ENCODE data around the gene TAS2R42.

The TAS2R42 gene

GRCh38 chr12:11147420-11147819 lies 39.3 kb downstream of the TAS2R42 start:
- Histone ChIP-seq H3K27ac (replicated peaks) (no peak overlapping the region), H3K27me3 (ENCODE audit: insufficient read depth, poor library complexity, severe bottlenecking) (no peaks in the 10 kb centered on the region), H3K4me3 (replicated peaks; ENCODE audit: insufficient read depth, low read length) (no peak overlapping the region)
- no peak for DNase-seq (ENCODE audit: low read depth in 1 of 2, low spot score in 1 of 2)
- TF ChIP-seq CTCF (IDR thresholded peaks at IDR 0.05; ENCODE audit: insufficient read depth, low read length) (no peak), REST (IDR thresholded peaks at IDR 0.05; ENCODE audit: insufficient replicate concordance, low read depth) (no peak), POLR2AphosphoS5 (IDR thresholded peaks at IDR 0.05; ENCODE audit: low read depth) (no peak), GABPA (IDR thresholded peaks at IDR 0.05; ENCODE audit: low read depth) (no peak), SPI1 (IDR thresholded peaks at IDR 0.05; ENCODE audit: borderline replicate concordance, low read depth) (no peak)

GRCh38 chr12:11144297-11144696 lies 42.4 kb downstream of the TAS2R42 start:
- no peak for TF ChIP-seq GABPA (IDR thresholded peaks at IDR 0.05; ENCODE audit: low read depth)
- no peak for TF ChIP-seq SPI1 (IDR thresholded peaks at IDR 0.05; ENCODE audit: borderline replicate concordance, low read depth)
- TF ChIP-seq CTCF (IDR thresholded peaks at IDR 0.05; ENCODE audit: insufficient read depth, low read length) = no peak
- TF ChIP-seq REST (IDR thresholded peaks at IDR 0.05; ENCODE audit: insufficient replicate concordance, low read depth) = no peak
- no peak for TF ChIP-seq POLR2AphosphoS5 (IDR thresholded peaks at IDR 0.05; ENCODE audit: low read depth)
- H3K27ac ChIP-seq (replicated peaks) = no peak overlapping the region
- no peak overlapping the region for H3K4me3 ChIP-seq (replicated peaks; ENCODE audit: insufficient read depth, low read length)
- no peaks in the 10 kb centered on the region for H3K27me3 ChIP-seq (ENCODE audit: insufficient read depth, poor library complexity, severe bottlenecking)
- DNase-seq (ENCODE audit: low read depth in 1 of 2, low spot score in 1 of 2) = no peak

- H3K4me3 ChIP-seq (replicated peaks; ENCODE audit: insufficient read depth, low read length) = no peak overlapping the region
- DNase-seq (ENCODE audit: low read depth in 1 of 2, low spot score in 1 of 2) = no peak
These were observed 43.4 kb downstream of the TAS2R42 start for GRCh38 chr12:11143352-11143751.

More at GRCh38 chr12:11143352-11143751, 43.4 kb downstream of the TAS2R42 start:
- Histone ChIP-seq H3K27me3 (ENCODE audit: insufficient read depth, poor library complexity, severe bottlenecking) (no peaks in the 10 kb centered on the region), H3K27ac (replicated peaks) (no peak overlapping the region)
- no peak for TF ChIP-seq POLR2AphosphoS5 (IDR thresholded peaks at IDR 0.05; ENCODE audit: low read depth)
- no peak for TF ChIP-seq GABPA (IDR thresholded peaks at IDR 0.05; ENCODE audit: low read depth)
- no peak for TF ChIP-seq SPI1 (IDR thresholded peaks at IDR 0.05; ENCODE audit: borderline replicate concordance, low read depth)
- TF ChIP-seq REST (IDR thresholded peaks at IDR 0.05; ENCODE audit: insufficient replicate concordance, low read depth) = no peak
- no peak for TF ChIP-seq CTCF (IDR thresholded peaks at IDR 0.05; ENCODE audit: insufficient read depth, low read length)
